IgD-negative memory B cell (primary cell): ENCODE measurements around the gene RFT1. TPM values are rescaled to one million over a fixed set of nuclear protein-coding genes. Genes with fewer than 3 reads are reported as not detected.
"Not testable (repeated sequence)": the region's sequence is repeated elsewhere in the genome, so short reads cannot be mapped to it uniquely, and the experiment has no call there.

Experiments
- H3K27ac Mint-ChIP-seq, 3 donors: one replicate each; pipeline ENCODE4 v1.8.0; 2020 to 2022; ENCODE audit warnings: mild to moderate bottlenecking in 3 of 3, mixed read lengths in 3 of 3, moderate library complexity in 1 of 3
- H3K27me3 Mint-ChIP-seq: one replicate; pipeline ENCODE4 v1.8.0; 2021; ENCODE audit warnings: mixed read lengths
- H3K36me3 Mint-ChIP-seq: one replicate; pipeline ENCODE4 v1.8.0; 2020; ENCODE audit warnings: mild to moderate bottlenecking, mixed read lengths
- H3K4me1 Mint-ChIP-seq, 3 donors: one replicate each; pipeline ENCODE4 v1.8.0; 2020 to 2022; ENCODE audit warnings: mixed read lengths in 3 of 3, mild to moderate bottlenecking in 1 of 3
- H3K4me3 Mint-ChIP-seq, 4 donors: one replicate each; pipeline ENCODE4 v1.8.0; 2020 to 2022; ENCODE audit warnings: mild to moderate bottlenecking in 4 of 4, mixed read lengths in 4 of 4, moderate library complexity in 3 of 4
- H3K9me3 Mint-ChIP-seq, 3 donors: one replicate each; pipeline ENCODE4 v1.8.0; 2020 to 2021; ENCODE audit warnings: mixed read lengths in 3 of 3, mild to moderate bottlenecking in 1 of 3
- polyA plus RNA-seq: library from polyadenylated mRNA; unstranded; fragments of 300-500 nt; fragmentation: Illumina TruSeq; gene quantifications from one replicate; pipeline ENCODE4 v1.2.3, GENCODE V29; 2021

Gene RFT1
- polyA plus RNA-seq, 1 donor from 2014 or later, result 17.4 TPM

GRCh38 chr3:53072653-53073552, 57.3 kb downstream of the RFT1 start:
- Mint-ChIP-seq H3K4me3 (peak overlapping the region; percentile 90 to 95 (median 94)), H3K27ac (peak overlapping the region; percentile 62 to 93 (median 87)), H3K27me3 (no peaks in the 10 kb centered on the region), H3K4me1 (peaks cover 10 to 12% (median 10%) of the 10 kb centered on the region in 3 donors), H3K9me3 (no peaks in the 10 kb centered on the region), H3K36me3 (no peaks in the 10 kb centered on the region)

- no peak overlapping the region for H3K27ac Mint-ChIP-seq
- H3K27me3 Mint-ChIP-seq, result no peaks in the 10 kb centered on the region
- no peaks in the 10 kb centered on the region for H3K9me3 Mint-ChIP-seq
- no peaks in the 10 kb centered on the region for H3K36me3 Mint-ChIP-seq
- peaks cover 10 to 12% (median 10%) of the 10 kb centered on the region in 3 donors for H3K4me1 Mint-ChIP-seq
- H3K4me3 Mint-ChIP-seq, result peak overlapping the region; percentile 60 to 95 (median 92)
Observed at GRCh38 chr3:53071882-53072431, 58.3 kb downstream of the RFT1 start.

GRCh38 chr3:53069422-53070068, 60.7 kb downstream of the RFT1 start:
- Mint-ChIP-seq H3K4me1 (peaks cover 10 to 12% (median 10%) of the 10 kb centered on the region in 3 donors), H3K27ac (no peak overlapping the region), H3K9me3 (no peaks in the 10 kb centered on the region), H3K36me3 (peaks cover 5% of the 10 kb centered on the region), H3K4me3 (no peak overlapping the region), H3K27me3 (peaks cover 5% of the 10 kb centered on the region)

GRCh38 chr3:53068176-53068575, 62.1 kb downstream of the RFT1 start:
- Mint-ChIP-seq H3K4me1 (peaks cover 7 to 8% (median 7%) of the 10 kb centered on the region in 3 donors), H3K4me3 (no peak overlapping the region), H3K27me3 (peaks cover 11% of the 10 kb centered on the region), H3K9me3 (no peaks in the 10 kb centered on the region), H3K36me3 (peaks cover 7% of the 10 kb centered on the region), H3K27ac (no peak overlapping the region)

- Mint-ChIP-seq H3K9me3 (no peaks in the 10 kb centered on the region), H3K27me3 (peaks cover 11% of the 10 kb centered on the region), H3K36me3 (peaks cover 7% of the 10 kb centered on the region), H3K27ac (no peak overlapping the region), H3K4me1 (peaks cover 4 to 6% (median 5%) of the 10 kb centered on the region in 3 donors), H3K4me3 (no peak overlapping the region)
Observed at GRCh38 chr3:53067567-53067966, 62.7 kb downstream of the RFT1 start.

GRCh38 chr3:53065841-53066480, 64.3 kb downstream of the RFT1 start:
- H3K36me3 Mint-ChIP-seq, result peaks cover 7% of the 10 kb centered on the region
- peaks cover 16% of the 10 kb centered on the region for H3K27me3 Mint-ChIP-seq
- no peak overlapping the region for H3K4me3 Mint-ChIP-seq
- peaks cover 0 to 2% (median 0%) of the 10 kb centered on the region in 3 donors for H3K4me1 Mint-ChIP-seq
- H3K27ac Mint-ChIP-seq, result no peak overlapping the region
- no peaks in the 10 kb centered on the region for H3K9me3 Mint-ChIP-seq

GRCh38 chr3:53062905-53063304, 67.3 kb downstream of the RFT1 start:
- Mint-ChIP-seq H3K4me3 (no peak overlapping the region), H3K4me1 (peaks cover 0 to 2% (median 0%) of the 10 kb centered on the region in 3 donors), H3K36me3 (peaks cover 7% of the 10 kb centered on the region), H3K27me3 (peaks cover 16% of the 10 kb centered on the region), H3K9me3 (no peaks in the 10 kb centered on the region), H3K27ac (no peak overlapping the region)

- Mint-ChIP-seq H3K36me3 (no peaks in the 10 kb centered on the region), H3K27me3 (peaks cover 3% of the 10 kb centered on the region), H3K4me1 (no peaks in the 10 kb centered on the region), H3K9me3 (no peaks in the 10 kb centered on the region), H3K27ac (no peak overlapping the region), H3K4me3 (no peak overlapping the region)
Observed at GRCh38 chr3:53056442-53056841, 73.8 kb downstream of the RFT1 start.

- not testable (repeated sequence) for H3K27me3 Mint-ChIP-seq, H3K9me3 Mint-ChIP-seq, H3K4me3 Mint-ChIP-seq
Observed at GRCh38 chr3:53054233-53054632, 76.0 kb downstream of the RFT1 start.

GRCh38 chr3:53051929-53052328, 78.3 kb downstream of the RFT1 start:
- Mint-ChIP-seq H3K4me1 (peaks cover 4 to 10% (median 8%) of the 10 kb centered on the region in 3 donors), H3K4me3 (peak overlapping the region in 1 of 4 donors; percentile 0)

More at GRCh38 chr3:53054233-53054632, 76.0 kb downstream of the RFT1 start:
- H3K4me1 Mint-ChIP-seq, H3K36me3 Mint-ChIP-seq, H3K27ac Mint-ChIP-seq: not testable (repeated sequence)

GRCh38 chr3:53049987-53050386, 80.2 kb downstream of the RFT1 start:
- Mint-ChIP-seq H3K4me3 (peak overlapping the region in 1 of 4 donors; percentile 33), H3K36me3 (no peaks in the 10 kb centered on the region), H3K27me3 (no peaks in the 10 kb centered on the region), H3K27ac (no peak overlapping the region), H3K4me1 (peaks cover 6 to 10% (median 10%) of the 10 kb centered on the region in 3 donors), H3K9me3 (no peaks in the 10 kb centered on the region)

More at GRCh38 chr3:53051929-53052328, 78.3 kb downstream of the RFT1 start:
- Mint-ChIP-seq H3K27ac (no peak overlapping the region), H3K36me3 (no peaks in the 10 kb centered on the region), H3K9me3 (no peaks in the 10 kb centered on the region), H3K27me3 (no peaks in the 10 kb centered on the region)

- Mint-ChIP-seq H3K27me3 (no peaks in the 10 kb centered on the region), H3K9me3 (no peaks in the 10 kb centered on the region), H3K4me1 (peaks cover 23 to 33% (median 30%) of the 10 kb centered on the region in 3 donors), H3K4me3 (peak overlapping the region; percentile 79 to 95 (median 94)), H3K27ac (peak overlapping the region; percentile 54 to 98 (median 92)), H3K36me3 (no peaks in the 10 kb centered on the region)
Observed at GRCh38 chr3:53046171-53047170, 83.8 kb downstream of the RFT1 start.

- no peaks in the 10 kb centered on the region for H3K36me3 Mint-ChIP-seq
- no peaks in the 10 kb centered on the region for H3K27me3 Mint-ChIP-seq
- peak within 1 kb of the TSS; percentile 95 to 99 (median 97) for H3K4me3 Mint-ChIP-seq
- peak within 1 kb of the TSS; percentile 98 to 99 (median 98) for H3K27ac Mint-ChIP-seq
- no peaks in the 10 kb centered on the region for H3K9me3 Mint-ChIP-seq
- peaks cover 26 to 36% (median 30%) of the 10 kb centered on the region in 3 donors for H3K4me1 Mint-ChIP-seq
Observed at GRCh38 chr3:53045518-53046170, 84.6 kb downstream of the RFT1 start, which contains the start of gene SFMBT1. Gene SFMBT1, minus strand, starts transcription at chr3:53046073. Its CDS starts 76,945 bp downstream, at chr3:52969128.
